ENCODE data around the gene ATP6V0D1. TPM values are rescaled to one million over a fixed set of nuclear protein-coding genes. Genes with fewer than 3 reads are reported as not detected.

ATP6V0D1 gene
- total RNA-seq, 1 experiment from 2014 or later: 43.0 TPM

- H4K5ac ChIP-seq (ENCODE audit: insufficient read length, low read depth, low read length): no peak within 1 kb of the TSS
- no peak within 1 kb of the TSS for H3K56ac ChIP-seq (ENCODE audit: insufficient read length, low read depth, low read length)
- no peak within 1 kb of the TSS for H2BK12ac ChIP-seq (ENCODE audit: insufficient read length, low read depth, low read length)
- H3K4me2 ChIP-seq (ENCODE audit: insufficient read depth, insufficient read length, low read length): peak within 1 kb of the TSS; percentile 67
- H3K23me2 ChIP-seq (ENCODE audit: insufficient read length, low read depth, low read length, poor library complexity, severe bottlenecking): peaks cover 17% of the 10 kb centered on the region
- H3K79me1 ChIP-seq (ENCODE audit: insufficient read depth, low read depth, low read length, poor library complexity, severe bottlenecking): no peaks in the 10 kb centered on the region
- no peaks in the 10 kb centered on the region for H3K9me3 ChIP-seq (ENCODE audit: control insufficient read depth, low read depth, low read length)
- peak within 1 kb of the TSS; percentile 23 for H3K9ac ChIP-seq (ENCODE audit: extremely low read depth, insufficient read length, low read length)
- Mint-ChIP-seq H3K27ac (peak within 1 kb of the TSS in 2 of 3 experiments; percentile 8 to 92; a peak in 2 of 7 replicates), H3K36me3 (ENCODE audit: insufficient read depth in 1 of 3, low read depth in 3 of 3) (peaks cover 0 to 9% (median 3%) of the 10 kb centered on the region in 3 experiments; a peak in 3 of 7 replicates), H3K4me1 (peaks cover 57 to 58% of the 10 kb centered on the region in 2 experiments), H3K27me3 (ENCODE audit: low read depth) (peaks cover 16% of the 10 kb centered on the region), H3K4me3 (peak within 1 kb of the TSS; percentile 80 to 90), H3K9me3 (no peaks in the 10 kb centered on the region)
- peak within 1 kb of the TSS; percentile 68 for H3K14ac ChIP-seq (ENCODE audit: insufficient read depth, low read length)
- H4K8ac ChIP-seq (replicated peaks; ENCODE audit: insufficient read length, low read depth, low read length): no peak within 1 kb of the TSS
- no peak for TF ChIP-seq CTCF (conservative IDR thresholded peaks at IDR 0.05)
- H3K27me3 ChIP-seq (ENCODE audit: insufficient read depth, low read length): no peaks in the 10 kb centered on the region; the same call in 1 of the 2 replicates
- peaks cover 10% of the 10 kb centered on the region; the same call in 1 of the 2 replicates for H3K4me1 ChIP-seq (ENCODE audit: insufficient read depth, low read length)
- no peaks in the 10 kb centered on the region; the same call in 1 of the 2 replicates for H3K79me2 ChIP-seq (ENCODE audit: insufficient read depth, low read length)
- H2AK5ac ChIP-seq (ENCODE audit: insufficient read length, low read length): no peak within 1 kb of the TSS
- no peak within 1 kb of the TSS for H2AFZ ChIP-seq (ENCODE audit: low read length)
- no peaks in the 10 kb centered on the region for H4K20me1 ChIP-seq (ENCODE audit: control insufficient read depth, insufficient read depth, insufficient read length)
- H2BK20ac ChIP-seq (ENCODE audit: low read depth, low read length, poor library complexity, severe bottlenecking): no peak within 1 kb of the TSS
- H3K23ac ChIP-seq (ENCODE audit: insufficient read length, low read depth, low read length): no peak within 1 kb of the TSS
- H3K27ac ChIP-seq (ENCODE audit: insufficient read length, low read depth, low read length): no peak within 1 kb of the TSS
- peak; percentile 81 for DNase-seq
- H2BK15ac ChIP-seq (ENCODE audit: low read depth, low read length): no peak within 1 kb of the TSS
- no peak within 1 kb of the TSS for H2BK5ac ChIP-seq (ENCODE audit: insufficient read length, low read length)
- peak within 1 kb of the TSS; percentile 85 for H3K18ac ChIP-seq (ENCODE audit: insufficient read length, low read depth, low read length)
- H3K4ac ChIP-seq (ENCODE audit: low read depth, low read length): no peak within 1 kb of the TSS
- H4K91ac ChIP-seq (ENCODE audit: insufficient read length, low read depth, low read length): no peak within 1 kb of the TSS
- H3T11ph ChIP-seq (ENCODE audit: low read length): no peak within 1 kb of the TSS
- no peak within 1 kb of the TSS for H2BK120ac ChIP-seq (ENCODE audit: low read depth, low read length, poor library complexity, severe bottlenecking)
- WGBS (ENCODE audit: extremely low coverage, insufficient read length, low lambda C conversion rate): no CpG with 5 or more reads among the region's 87 CpGs
These were observed 49.8 kb downstream of the ATP6V0D1 start, which contains the start of gene HSD11B2 for GRCh38 chr16:67430977-67431774. TSS of gene HSD11B2 (plus strand) at chr16:67431121. CDS start at chr16:67431249, 128 bp downstream.

Measured in H9 (cell line).